Keratinocyte (primary cell): ENCODE results near the gene MND1. TPM values are rescaled to one million over a fixed set of nuclear protein-coding genes. Genes with fewer than 3 reads are reported as not detected.

Experiments used
- DNase-seq: peaks from one replicate; pipeline ENCODE4 v3.0.0-alpha.2; 2011; ENCODE audit warnings: low read depth, missing footprints, low spot score
- FAIRE-seq: peaks from 2 replicates; lab custom pipeline; 2011; peaks lifted over from hg19 to GRCh38; lab: Jason Lieb, UNC
- H2AFZ ChIP-seq: 2 replicates; pipeline ENCODE4 v1.6.0; 2012; ENCODE audit warnings: low read length, control low read depth, inconsistent platforms; ENCODE audit not compliant: control insufficient read depth
- H3K27ac ChIP-seq: 2 replicates; pipeline ENCODE4 v1.5.1; 2011; ENCODE audit warnings: low read length; ENCODE audit not compliant: control insufficient read depth, insufficient read depth
- H3K27me3 ChIP-seq: 3 replicates; pipeline ENCODE4 v1.6.0; 2011; ENCODE audit warnings: low read length; ENCODE audit not compliant: control insufficient read depth, insufficient read depth; ENCODE audit errors: extremely low read depth
- H3K36me3 ChIP-seq, 2 experiments: 2 replicates in 1 of 2; 3 replicates in 1 of 2; pipeline ENCODE4 v1.5.1; 2011; ENCODE audit warnings: low read length in 2 of 2, mild to moderate bottlenecking in 1 of 2; ENCODE audit not compliant: control insufficient read depth in 2 of 2, insufficient read depth in 2 of 2; ENCODE audit errors: extremely low read depth in 1 of 2
- H3K4me1 ChIP-seq: 3 replicates; pipeline ENCODE4 v1.5.1; 2011; ENCODE audit warnings: low read length; ENCODE audit not compliant: control insufficient read depth, insufficient read depth; ENCODE audit errors: extremely low read depth
- H3K4me2 ChIP-seq: 3 replicates; pipeline ENCODE4 v1.6.0; 2011; ENCODE audit warnings: low read depth, low read length; ENCODE audit not compliant: control insufficient read depth, insufficient read depth; ENCODE audit errors: extremely low read depth
- H3K4me3 ChIP-seq, 3 experiments: fragments of 200-600 bp in 1 of 3; sonication (generic) in 1 of 3; 2 replicates in 2 of 3; 3 replicates in 1 of 3; pipeline ENCODE4 v1.5.1; 2011 to 2016; ENCODE audit warnings: low read length in 3 of 3, mild to moderate bottlenecking in 3 of 3, control low read depth in 2 of 3, inconsistent platforms in 1 of 3, low read depth in 1 of 3, mixed read lengths in 1 of 3, mixed run types in 1 of 3, moderate library complexity in 1 of 3; ENCODE audit not compliant: control insufficient read depth in 2 of 3, insufficient read depth in 2 of 3; ENCODE audit errors: extremely low read depth in 1 of 3
- H3K79me2 ChIP-seq: 2 replicates; pipeline ENCODE4 v1.6.0; 2012; ENCODE audit warnings: low read length; ENCODE audit not compliant: control insufficient read depth, insufficient read depth
- H3K9ac ChIP-seq: 3 replicates; pipeline ENCODE4 v1.6.0; 2011; ENCODE audit warnings: low read length; ENCODE audit not compliant: control insufficient read depth, insufficient read depth; ENCODE audit errors: extremely low read depth
- H3K9me1 ChIP-seq: 3 replicates; pipeline ENCODE4 v1.6.0; 2011; ENCODE audit warnings: low read length; ENCODE audit not compliant: control insufficient read depth, insufficient read depth; ENCODE audit errors: extremely low read depth
- H3K9me3 ChIP-seq: 2 replicates; pipeline ENCODE4 v1.5.1; 2012; ENCODE audit warnings: low read depth, low read length; ENCODE audit not compliant: control insufficient read depth
- H4K20me1 ChIP-seq: 3 replicates; pipeline ENCODE4 v1.6.0; 2011; ENCODE audit warnings: low read length; ENCODE audit not compliant: control insufficient read depth, insufficient read depth; ENCODE audit errors: extremely low read depth
- CTCF ChIP-seq, 3 experiments: IDR thresholded peaks in 1 of 3; conservative IDR thresholded peaks in 1 of 3; optimal IDR thresholded peaks in 1 of 3; 2 replicates in 2 of 3; 3 replicates in 1 of 3; pipeline versions ENCODE3 to v1.5.1; 2011; ENCODE audit warnings: low read length in 3 of 3, mild to moderate bottlenecking in 3 of 3, moderate library complexity in 2 of 3, control low read depth in 1 of 3, inconsistent platforms in 1 of 3; ENCODE audit not compliant: insufficient read depth in 2 of 3; ENCODE audit errors: extremely low read depth in 1 of 3
- EZH2 ChIP-seq: IDR thresholded peaks from one replicate; pipeline ENCODE4 v1.6.1; 2012; ENCODE audit warnings: inconsistent platforms, mild to moderate bottlenecking, low read length, moderate library complexity
- dilution Hi-C: fragments of 300-500 bp; cut with MboI; formaldehyde crosslinking; loops from one replicate; pipeline ENCODE4 v1.7.0; 2020; ENCODE audit warnings: low sequenced_read_pairs; ENCODE audit not compliant: extremely low pct_ligation_motif_present
- polyA plus RNA-seq, 5 experiments: library from polyadenylated mRNA; depleted of rRNA in 3 of 5; stranded (reverse) in 3 of 5; stranded (forward) in 1 of 5; unstranded in 1 of 5; fragments of >200 nt; gene quantifications; 1 replicate in 1 of 5; 2 replicates in 3 of 5; 3 replicates in 1 of 5; pipeline versions ENCODE4 v1.2.1 to v1.2.3, GENCODE V29; 2011 to 2012; ENCODE audit warnings: missing spikeins in 2 of 5, low read depth in 1 of 5, low replicate concordance in 1 of 5

Gene MND1
- polyA plus RNA-seq, 1 donor (not counting 4 experiments of a cell fraction or from before 2014, with no cell fraction given) = 4.9 TPM

GRCh38 chr4:153401501-153401900, 57.0 kb downstream of the MND1 start:
- Histone ChIP-seq H3K36me3 (no peaks in the 10 kb centered on the region), H3K4me2 (no peak overlapping the region), H2AFZ (no peak overlapping the region), H3K9me1 (no peaks in the 10 kb centered on the region), H3K9me3 (no peaks in the 10 kb centered on the region), H3K9ac (no peak overlapping the region), H3K27me3 (no peaks in the 10 kb centered on the region), H3K79me2 (no peaks in the 10 kb centered on the region), H4K20me1 (no peaks in the 10 kb centered on the region), H3K4me1 (peaks cover 9% of the 10 kb centered on the region), H3K27ac (no peak overlapping the region), H3K4me3 (no peak overlapping the region)
- FAIRE-seq = no peak
- dilution Hi-C loops = no loop called here
- DNase-seq = no peak
- TF ChIP-seq CTCF (optimal IDR thresholded peaks at IDR 0.05 in 1 of 3, IDR thresholded peaks at IDR 0.05 in 1 of 3, conservative IDR thresholded peaks at IDR 0.05 in 1 of 3; ENCODE audit: extremely low read depth in 1 of 3, insufficient read depth in 2 of 3, low read length in 3 of 3) (no peak), EZH2 (no peak)

DNA sequence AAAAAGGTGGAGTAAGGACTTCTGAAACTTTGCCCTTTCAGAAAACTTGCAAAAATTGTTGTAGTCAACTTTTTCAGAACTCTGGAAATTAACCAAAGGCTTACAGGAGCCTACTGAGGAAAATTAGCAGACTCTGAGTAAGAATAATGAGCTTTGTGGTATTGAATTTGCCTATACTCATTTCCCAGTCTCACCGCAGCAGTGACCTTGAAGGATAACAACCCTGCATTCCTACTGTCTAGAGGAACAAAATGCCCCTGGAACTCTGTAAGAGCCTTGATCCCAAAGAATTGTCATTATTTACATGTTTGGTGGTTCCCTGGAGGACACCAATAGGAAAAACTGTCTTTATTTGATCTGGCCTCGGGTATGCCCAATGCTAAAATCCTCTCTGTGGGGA, 57.9 kb downstream of the MND1 start:
- H3K9ac ChIP-seq = no peak overlapping the region
- FAIRE-seq = no peak

More for the DNA sequence above, 57.9 kb downstream of the MND1 start:
- Histone ChIP-seq H3K4me2 (no peak overlapping the region), H2AFZ (no peak overlapping the region), H3K4me1 (peaks cover 9% of the 10 kb centered on the region), H3K9me1 (no peaks in the 10 kb centered on the region), H3K4me3 (no peak overlapping the region), H3K9me3 (no peaks in the 10 kb centered on the region), H3K27ac (no peak overlapping the region), H3K79me2 (no peaks in the 10 kb centered on the region), H3K27me3 (no peaks in the 10 kb centered on the region), H4K20me1 (no peaks in the 10 kb centered on the region), H3K36me3 (no peaks in the 10 kb centered on the region)
- DNase-seq = no peak
- dilution Hi-C loops = no loop called here
- TF ChIP-seq EZH2 = no peak
- no peak for TF ChIP-seq CTCF (optimal IDR thresholded peaks at IDR 0.05 in 1 of 3, IDR thresholded peaks at IDR 0.05 in 1 of 3, conservative IDR thresholded peaks at IDR 0.05 in 1 of 3; ENCODE audit: extremely low read depth in 1 of 3, insufficient read depth in 2 of 3, low read length in 3 of 3)
